Activated CD8-positive, alpha-beta memory T cell treated with anti-CD3 and anti-CD28 coated beads, Interleukin-2, amount 50 U/mL, for 4 hours (primary cell): ENCODE data around the gene LSAMP.
"Not testable (repeated sequence)": the region's sequence is repeated elsewhere in the genome, so short reads cannot be mapped to it uniquely, and the experiment has no call there.

ENCODE experiments used
- DNase-seq: peaks from one replicate; pipeline ENCODE4 v3.0.0-alpha.2; 2020

LSAMP gene

DNA sequence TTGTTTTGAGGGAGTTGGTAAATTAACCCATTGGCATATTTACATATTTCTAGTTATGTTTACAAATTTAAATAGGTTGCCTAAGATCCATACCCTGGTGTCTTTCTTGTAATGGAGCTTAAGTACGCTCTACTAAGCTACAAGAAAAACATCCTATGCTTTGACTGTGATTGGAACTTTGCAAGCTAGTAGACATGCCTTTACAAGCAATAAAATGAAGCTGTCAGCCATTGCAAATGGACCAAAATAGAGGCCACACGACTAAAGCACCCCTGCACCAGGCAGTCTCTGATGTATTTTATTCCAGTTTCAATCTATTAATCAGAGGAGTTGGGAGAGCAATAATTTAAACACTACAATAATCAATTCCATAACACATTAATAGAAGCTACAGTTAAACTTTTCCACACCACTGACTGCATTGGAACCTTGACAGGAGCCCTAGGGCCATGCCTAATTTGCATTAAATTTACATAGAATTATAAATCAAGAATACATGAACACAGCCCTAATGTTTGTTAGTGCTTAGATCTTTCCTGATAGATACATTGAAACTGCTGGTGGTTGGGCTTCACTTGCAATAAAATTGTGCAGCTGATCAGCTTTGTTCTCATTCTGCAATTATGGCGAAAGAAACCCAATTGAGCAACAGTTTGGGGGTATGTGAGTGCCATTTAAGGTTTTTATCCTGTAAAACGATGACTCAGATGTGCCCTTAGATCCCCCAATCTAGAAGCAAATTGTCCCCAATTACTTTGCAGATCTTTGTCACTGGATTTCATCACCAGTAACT, 360.1 kb downstream of the LSAMP start:
- DNase-seq, result no peak

DNA sequence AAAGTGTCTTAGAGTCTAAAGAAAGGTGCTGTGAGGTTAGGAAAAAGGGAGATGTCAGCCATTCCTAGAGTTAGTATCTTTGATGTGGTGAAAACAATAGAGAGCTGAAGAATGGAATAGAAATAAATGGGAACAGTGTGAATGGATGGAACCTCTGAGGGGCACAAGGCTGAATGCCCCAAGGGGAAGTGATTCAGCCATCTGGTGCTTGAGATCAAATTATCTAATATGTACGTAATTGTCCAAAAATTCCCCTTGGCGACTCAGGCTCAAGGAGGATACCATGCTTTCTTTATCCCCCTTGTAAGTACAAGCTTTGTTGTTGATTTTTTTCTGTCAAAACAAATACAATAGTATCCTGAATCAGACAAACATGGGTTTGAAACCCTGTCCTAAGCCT, 361.6 kb downstream of the LSAMP start:
- DNase-seq, result no peak

DNA sequence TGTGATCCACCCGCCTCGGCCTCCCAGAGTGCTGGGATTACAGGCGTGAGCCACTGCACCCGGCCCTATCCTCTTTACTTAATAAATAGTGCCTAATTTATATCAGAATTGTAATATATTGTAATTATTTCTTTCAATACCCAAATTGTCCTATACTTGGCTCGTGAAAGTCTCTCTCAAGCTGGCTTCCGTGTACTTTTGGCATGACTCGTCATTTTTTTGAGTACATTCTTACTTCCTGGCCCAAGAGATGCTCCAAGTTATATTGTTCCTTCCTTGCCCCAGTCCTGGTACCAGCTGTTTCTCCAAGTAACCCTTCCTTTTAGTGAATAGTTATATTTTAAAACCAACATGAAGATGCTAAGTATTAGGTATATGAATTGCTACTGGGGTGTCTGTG, 366.7 kb downstream of the LSAMP start:
- no peak for DNase-seq

DNA sequence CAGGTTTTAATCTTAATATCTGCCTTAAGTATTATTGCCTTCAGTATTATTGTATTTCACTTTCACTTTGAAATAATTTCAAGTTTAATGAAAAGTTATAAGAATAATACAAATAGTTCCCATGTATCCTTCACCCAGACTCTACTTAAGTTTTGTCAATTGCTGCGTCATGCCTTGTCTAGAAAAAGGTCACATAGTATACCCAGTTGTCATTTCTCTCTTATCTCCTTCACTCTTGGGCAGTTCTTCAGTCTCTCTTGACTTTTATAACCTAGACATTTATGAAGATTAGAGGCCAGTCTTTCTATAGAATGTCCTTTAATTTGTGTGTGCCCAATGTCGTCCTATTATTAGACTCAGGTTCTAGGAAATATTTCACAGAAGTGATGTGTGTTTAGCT, 367.7 kb downstream of the LSAMP start:
- DNase-seq, result no peak

DNA sequence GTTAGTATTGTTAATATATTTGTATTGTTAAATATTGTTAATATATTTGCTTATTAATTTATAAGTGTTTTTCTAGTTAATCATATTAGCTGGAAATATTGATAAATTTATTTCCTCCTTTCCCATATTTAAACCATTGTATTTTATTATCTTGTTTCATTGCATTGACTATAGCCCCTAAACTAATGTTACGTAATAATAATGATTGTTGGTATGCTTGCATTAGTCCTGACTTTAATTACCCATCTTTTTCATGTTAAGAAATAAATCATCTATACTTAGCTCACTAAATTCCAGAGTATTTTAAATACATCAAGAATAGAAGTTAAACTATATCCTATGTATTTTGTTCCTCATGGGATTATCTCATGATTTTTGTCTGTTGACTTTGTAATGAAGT, 368.2 kb downstream of the LSAMP start:
- DNase-seq, result no peak

DNA sequence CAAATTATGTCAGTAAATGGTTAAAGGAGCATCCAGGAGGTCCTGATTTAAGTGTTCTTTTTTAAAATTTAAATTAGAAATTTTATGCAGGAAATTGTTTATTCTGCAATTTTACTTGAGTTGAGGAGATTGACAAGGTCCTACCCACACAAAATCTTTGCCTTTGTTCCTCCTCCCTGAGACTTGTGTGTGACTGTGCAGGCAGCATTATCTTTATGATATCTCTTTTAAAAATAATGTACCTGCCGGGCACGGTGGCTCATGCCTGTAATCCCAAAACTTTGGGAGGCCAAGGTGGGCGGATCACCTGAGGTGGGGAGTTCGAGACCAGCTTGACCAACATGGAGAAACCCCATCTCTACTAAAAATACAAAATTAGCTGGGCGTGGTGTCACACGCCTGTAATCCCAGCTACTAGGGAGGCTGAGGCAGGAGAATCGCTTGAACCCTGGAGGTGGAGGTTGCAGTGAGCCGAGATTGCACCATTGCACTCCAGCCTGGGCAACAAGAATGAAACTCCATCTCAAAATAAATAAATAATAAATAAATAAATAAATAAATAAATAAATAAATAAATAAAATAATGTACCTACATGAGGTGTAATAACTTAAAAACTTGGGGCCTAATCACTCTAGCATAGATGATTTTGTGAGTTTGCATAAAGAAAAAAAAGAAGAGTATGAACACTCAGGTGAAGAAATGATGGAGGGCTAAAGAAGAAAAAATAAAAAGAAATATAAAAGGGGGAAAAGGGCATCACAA, 374.6 kb downstream of the LSAMP start:
- not testable (repeated sequence) for DNase-seq

DNA sequence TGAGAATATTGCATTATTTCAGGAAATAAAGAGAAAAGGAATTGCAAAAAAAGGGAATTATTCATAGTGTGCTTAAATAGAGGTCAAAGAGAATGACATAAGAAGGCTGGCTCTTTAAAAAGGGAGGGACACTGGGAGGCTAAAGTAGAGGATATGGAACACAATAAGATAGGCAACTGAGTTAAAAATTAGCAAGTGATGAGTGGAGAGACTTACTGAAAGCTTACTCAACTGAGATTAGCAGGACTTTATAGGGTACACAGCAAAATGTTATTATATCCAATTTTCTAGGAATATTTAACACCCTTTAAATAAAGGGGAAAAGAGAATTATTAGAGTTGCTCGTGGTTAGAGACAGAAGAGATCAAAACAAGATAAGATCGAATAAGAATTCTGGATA, 375.2 kb downstream of the LSAMP start:
- no peak for DNase-seq

DNA sequence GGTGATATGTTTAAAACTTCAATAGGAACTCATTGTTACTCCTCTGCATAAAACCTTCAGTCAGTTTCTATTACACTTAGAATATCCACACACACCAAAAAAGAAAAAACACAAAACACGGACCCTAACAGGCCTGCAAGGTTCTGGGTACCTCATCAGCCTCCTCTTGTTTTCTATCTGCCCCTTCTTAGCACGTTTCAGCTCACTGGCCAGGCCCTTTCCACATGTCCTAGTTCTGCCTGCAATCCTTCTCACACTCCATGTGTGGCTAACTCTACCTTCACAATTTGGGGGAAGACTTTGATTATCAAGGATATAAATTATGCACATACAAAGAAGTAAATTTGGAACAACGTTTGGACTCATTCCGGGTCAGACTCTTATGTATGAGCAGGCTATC, 376.3 kb downstream of the LSAMP start:
- DNase-seq, result no peak

DNA sequence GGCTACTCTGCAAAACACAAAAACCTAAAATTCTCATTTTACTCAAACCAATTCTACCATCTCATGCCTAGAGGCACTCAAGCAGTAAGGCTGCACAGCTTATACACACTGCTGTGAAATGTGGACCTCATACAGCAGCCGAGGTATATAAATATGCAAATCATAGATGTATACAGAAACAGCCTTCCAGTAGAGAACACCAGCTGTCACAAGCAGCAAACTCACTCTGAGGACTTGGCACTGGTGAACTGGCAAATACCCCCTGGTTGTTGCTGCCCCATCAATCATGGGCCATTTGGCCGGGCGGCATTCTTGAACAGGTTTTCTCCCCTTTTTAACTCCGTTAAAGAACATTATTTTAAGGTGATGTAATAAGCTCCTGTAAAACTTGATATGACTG, 378.0 kb downstream of the LSAMP start:
- no peak for DNase-seq

DNA sequence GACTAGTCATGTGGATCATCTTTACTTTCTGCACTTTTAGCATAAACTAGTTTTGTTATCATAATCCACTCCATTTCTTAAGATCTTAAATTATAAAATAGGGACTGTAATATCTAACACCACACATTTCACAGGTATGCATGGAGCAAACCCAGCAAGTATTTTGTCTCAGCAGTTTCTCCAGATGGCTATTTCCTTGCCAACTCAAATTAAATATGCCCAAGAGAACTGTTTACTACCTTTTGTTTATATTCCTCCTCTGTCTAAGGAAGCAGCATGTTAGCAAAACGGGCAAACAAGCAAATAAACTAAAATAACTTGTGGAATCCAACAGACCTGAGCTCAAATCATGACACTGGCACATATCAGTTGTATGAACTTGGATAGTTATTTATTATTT, 379.8 kb downstream of the LSAMP start:
- no peak for DNase-seq

DNA sequence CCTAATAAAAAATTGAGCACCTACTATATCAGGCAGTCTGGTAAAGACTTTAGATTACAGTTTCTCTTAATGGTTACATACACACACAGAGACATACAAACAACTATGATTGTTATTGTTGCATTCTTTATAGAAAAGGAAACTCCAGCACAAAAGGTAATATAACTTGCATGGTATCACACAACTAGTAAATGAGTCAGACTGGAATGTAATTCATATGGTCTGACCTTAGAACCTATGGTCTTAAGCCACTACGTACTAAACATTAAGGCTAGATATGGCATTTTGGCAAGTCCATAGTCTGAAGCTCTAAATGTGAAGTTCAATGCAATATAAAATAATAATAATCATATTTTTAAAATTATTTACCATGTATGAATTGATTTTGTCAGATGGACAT, 380.6 kb downstream of the LSAMP start:
- DNase-seq, result no peak

DNA sequence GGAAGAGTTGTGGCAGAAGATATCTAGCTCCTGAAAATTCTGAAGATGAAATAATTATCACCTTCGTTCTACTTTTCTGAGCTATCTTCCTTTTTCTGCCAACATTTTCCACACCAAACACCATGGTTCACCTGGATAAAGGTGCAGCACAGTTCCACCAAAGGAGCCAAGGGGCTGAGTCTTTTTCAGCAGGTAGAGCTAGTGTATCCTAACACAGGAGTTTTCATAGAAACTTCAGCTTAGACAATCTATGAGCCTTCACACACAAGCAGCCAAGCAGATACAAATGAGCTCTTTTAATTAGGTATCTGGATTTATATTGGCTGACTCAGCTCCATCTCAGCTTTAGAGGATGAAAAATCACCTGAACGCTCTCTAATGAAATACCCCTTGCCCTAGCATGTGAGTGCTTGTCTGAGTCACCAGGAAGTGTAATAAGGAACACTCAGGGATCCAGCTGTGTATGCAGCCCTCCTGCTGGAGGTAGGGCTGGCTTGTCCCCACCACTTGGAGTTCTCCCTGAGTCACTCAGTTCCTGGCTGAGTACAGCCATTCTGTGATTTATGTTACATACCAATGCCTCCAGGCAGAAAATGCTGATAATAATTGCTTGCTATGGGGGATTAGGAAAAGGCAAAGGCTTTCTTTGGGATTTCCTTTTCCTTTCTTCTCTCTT, 385.7 kb downstream of the LSAMP start:
- DNase-seq, result no peak

DNA sequence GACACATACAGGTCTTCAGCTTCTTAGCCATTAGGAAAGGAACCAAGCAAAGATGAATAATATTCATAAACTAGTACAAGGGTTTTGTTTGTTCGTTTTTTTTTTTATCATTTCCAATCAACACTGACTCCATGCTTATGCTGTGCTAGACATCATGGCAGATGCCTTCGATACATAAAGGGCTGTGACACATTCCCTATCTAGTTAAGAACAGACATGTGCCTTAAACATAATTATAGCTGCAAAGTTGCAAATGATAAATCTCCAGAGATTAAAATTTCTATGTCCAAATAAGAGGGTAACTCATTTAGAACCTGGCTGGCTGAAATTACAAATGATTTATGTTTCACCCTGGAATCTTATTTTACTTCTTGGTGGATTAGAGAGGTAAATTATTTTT, 386.4 kb downstream of the LSAMP start:
- no peak for DNase-seq

DNA sequence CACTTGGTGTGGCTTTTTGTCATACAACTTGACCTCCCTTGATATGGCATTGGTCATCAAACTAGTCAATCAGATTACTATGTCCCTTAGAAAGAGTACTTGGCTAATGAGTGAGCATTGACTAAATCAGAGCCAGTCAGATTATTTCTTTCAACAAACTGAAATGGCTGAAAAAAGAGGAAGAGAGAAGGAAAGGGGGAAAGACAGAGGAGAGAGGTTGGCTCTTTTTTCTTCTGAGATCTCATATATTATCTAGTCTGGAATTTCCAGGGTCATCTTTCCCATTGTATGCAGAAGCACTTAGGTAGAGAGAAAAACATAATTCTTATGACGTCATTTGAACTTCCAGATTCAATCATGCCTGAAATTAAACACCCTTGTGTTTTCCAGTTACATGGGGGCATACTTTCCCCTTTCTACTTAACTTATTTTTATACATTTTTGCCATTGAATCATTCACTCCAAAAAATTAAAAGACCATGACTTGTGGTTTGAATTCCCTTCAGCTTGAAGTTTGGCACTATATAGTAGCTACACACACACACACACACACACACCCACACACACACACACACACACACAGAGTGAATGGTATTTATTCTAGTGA, 387.8 kb downstream of the LSAMP start:
- no peak for DNase-seq

DNA sequence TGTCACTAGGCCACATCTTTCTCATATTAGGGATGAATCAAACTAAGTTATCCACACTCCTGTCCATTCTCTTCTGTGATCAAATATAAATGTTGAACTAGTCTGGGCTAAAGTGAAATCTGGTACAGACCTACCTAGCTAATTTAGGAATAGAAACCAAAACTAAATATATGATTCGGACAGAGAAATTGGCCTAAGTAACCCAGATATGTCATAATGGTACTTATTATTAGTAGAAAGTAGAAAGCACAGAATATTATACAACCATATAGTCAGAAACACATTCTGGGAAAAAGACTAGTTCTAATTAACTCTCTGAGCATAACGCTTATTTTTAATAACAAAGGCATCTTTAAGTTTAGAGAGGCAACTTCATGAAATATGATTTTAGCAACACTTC, 389.0 kb downstream of the LSAMP start:
- DNase-seq, result no peak

DNA sequence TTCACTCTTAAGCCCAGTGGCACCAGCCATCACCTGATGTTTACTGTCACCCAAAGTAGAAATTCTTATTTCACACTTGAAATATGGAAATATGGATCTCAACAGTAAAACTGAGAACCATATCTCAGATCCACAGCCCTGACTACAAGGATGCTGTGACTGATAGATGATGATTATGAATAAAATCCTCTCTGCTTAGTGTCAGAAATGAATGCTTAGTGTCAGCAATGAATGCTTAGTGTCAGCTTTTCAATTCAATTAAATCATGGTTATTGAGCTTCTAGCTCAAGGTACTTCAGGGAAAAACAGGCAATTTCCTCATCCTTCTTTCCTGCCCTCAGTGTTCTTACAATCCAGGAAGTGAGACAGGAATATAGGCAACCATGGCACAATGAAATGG, 392.3 kb downstream of the LSAMP start:
- no peak for DNase-seq

DNA sequence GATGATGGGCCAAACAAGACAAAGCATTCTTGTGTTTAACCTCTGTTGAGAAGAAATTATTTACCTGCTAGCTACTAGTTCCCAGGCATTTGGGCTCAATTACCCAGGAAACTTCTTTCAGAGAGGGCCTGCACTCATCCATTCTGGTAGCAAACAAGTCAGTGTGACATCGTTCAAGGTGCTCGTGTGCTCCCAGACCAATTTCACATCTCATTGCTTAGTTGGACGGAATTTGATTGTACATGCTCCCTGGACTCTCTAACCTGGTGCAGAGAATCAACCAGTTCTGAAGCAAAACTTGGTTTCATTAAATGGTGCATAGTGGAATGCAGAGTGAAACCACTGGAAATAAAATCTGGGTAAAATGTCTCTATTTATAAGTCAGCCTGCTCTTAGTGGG, 392.7 kb downstream of the LSAMP start:
- DNase-seq, result no peak

DNA sequence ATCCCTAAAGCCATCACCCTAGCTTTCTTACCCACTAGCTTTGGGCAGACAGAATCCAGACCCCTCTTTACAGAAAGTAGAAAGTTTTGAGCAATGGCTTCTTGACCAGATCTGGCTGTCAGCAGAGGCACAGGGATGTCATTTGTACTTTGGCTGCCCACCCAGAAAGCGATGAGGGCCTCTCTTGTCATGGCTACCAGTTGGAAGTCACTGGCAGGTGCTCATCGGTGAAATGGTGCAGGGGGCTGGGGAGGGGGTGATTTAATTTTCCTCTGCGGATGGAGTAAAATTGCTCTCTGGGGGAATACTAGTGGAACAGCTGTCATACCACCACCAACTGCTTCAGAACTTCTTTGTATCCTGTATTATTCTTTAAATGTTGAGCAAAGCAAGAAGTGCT, 393.7 kb downstream of the LSAMP start:
- DNase-seq, result no peak

DNA sequence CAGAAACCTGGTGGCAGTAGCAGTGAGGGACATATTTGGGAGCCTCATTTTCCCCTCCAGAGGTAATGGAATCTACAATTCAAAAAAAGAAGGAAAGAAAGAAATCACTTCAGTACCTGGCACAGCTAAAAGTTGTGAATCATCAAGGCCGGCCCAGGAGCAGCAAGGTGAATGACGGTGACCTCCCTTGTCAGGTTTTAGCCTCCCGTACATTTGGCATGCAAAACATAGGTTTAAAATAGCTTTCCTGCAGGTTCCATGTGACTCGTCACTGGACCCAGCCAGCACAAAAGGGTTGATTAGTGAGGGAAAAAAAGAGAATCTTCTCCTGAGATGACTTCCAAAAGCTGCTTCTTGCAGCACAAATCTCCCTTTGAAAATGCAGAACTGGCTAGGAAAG, 394.2 kb downstream of the LSAMP start:
- DNase-seq, result no peak

DNA sequence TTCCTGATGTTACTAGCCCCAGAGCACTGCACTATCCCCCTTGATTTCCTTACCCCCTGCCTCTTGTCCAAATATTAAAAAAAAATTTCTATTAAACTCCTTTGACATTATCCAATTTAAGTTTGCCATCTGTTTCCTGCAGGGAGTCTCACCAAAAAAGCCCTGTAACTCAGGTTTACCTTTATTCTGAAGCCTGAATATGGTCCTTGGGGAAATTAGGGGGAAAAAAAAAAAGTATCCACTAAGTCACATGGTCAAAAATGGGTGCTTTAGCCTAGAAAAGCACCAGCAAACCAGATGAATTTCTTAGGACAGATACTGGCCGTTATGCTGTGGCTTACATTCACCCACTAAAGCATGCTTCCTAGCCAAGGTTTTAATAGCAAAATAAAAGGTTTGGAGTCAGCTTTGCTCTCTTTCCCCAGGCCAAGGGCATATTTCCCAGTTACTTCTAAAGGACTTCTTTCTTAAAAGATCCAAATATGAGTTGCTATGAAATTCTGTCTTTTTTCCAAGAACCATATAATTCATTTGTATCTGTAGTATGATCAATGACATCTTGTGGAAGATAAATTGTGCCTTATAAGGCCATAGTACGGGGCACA, 394.9 kb downstream of the LSAMP start:
- no peak for DNase-seq

DNA sequence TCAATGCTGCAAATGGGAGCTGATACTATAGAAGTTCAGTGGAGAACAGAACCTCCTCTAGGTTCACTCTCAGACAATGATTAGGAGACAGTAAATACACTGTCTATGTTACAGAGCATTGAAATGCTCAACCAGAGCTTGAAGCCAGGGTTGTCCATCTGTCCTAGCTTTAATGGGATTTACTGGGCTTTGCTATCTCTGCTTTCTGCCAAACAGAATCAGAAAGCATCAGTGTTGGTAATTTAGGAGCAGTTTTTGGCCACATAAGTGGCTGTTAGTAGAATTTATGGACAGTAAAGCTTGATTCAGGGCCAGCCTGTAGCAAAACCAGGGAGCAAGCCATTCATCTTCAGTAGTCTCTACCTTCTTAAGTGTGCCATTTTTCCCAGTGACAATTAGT, 396.3 kb downstream of the LSAMP start:
- DNase-seq, result no peak

DNA sequence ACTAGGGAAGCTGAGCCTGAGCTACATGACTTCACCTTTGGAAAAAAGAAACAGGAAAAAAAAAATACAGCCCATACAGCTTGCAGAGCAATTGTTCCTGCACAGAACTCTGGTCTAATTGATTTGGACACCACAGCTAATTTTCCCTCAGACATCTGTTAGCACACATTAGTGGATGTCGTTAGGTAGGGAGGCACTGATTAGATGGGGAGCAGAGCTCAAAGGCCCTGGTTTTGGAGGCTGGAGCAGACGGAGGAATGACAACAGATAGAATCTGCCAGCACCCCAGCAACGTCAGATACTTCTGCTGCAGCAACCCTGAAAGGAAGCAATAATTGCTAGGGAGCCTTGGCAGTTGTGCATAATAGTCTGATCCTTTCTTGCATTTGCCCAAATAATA, 398.9 kb downstream of the LSAMP start:
- DNase-seq, result no peak

DNA sequence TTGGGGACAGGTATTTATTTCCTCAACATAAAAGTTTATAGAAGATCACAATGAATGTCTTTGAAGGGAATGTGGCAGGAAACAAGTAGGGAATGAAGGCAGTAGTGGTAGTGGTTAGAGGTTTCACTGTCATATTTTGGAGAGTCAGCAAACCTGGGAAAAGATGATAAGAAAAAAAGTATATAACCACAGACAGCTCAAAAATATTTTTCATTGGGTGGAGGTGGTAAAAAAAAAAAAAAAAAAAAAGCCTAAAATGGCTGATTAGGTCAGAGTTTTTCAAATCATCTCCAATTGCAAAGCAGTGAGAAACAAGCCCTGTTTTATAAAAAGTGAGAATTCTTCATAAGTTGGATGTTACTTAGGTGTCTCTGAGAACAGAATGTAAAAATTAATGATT, 400.0 kb downstream of the LSAMP start:
- no peak for DNase-seq
